B cell (primary cell): ENCODE results near the gene FMNL2. TPM values are rescaled to one million over a fixed set of nuclear protein-coding genes. Genes with fewer than 3 reads are reported as not detected.
"Not testable (repeated sequence)": the region's sequence is repeated elsewhere in the genome, so short reads cannot be mapped to it uniquely, and the experiment has no call there.

Experiments
- ATAC-seq: fragments of 200-7000 bp; cut with Tn5 transposase; one replicate; pipeline ENCODE4 v1.10.0; 2021; ENCODE audit warnings: low read depth, mild to moderate bottlenecking, moderate number of reproducible peaks, moderate library complexity
- CTCF ChIA-PET: fragments of 350-600 bp; sonication (Branson Sonifier 250); formaldehyde crosslinking; loops from one replicate; lab custom pipeline; 2021; ENCODE audit warnings: antibody characterized with exemption, inconsistent platforms; lab: Charles Lee
- POLR2A ChIA-PET: fragments of 350-600 bp; sonication (Branson Sonifier 250); formaldehyde crosslinking; loops from one replicate; lab custom pipeline; 2021; ENCODE audit warnings: antibody characterized with exemption; lab: Charles Lee
- DNase-seq: peaks from one replicate; pipeline ENCODE4 v3.0.0; 2013
- H2AFZ ChIP-seq: 2 replicates; pipeline ENCODE4 v1.6.1; 2012; ENCODE audit warnings: mild to moderate bottlenecking, low read depth, low read length; ENCODE audit not compliant: insufficient read depth, poor library complexity, severe bottlenecking
- H3K27ac ChIP-seq, 2 donors: 1 replicate in 1 of 2; 2 replicates in 1 of 2; pipeline ENCODE4 v1.5.1; 2012 to 2013; ENCODE audit warnings: low read length in 2 of 2, mild to moderate bottlenecking in 2 of 2, moderate library complexity in 1 of 2
- H3K27me3 ChIP-seq, 4 experiments: fragments of 200-600 bp in 1 of 4; sonication (generic) in 1 of 4; replicated peaks in 1 of 4; 1 replicate in 2 of 4; 2 replicates in 2 of 4; pipeline versions ENCODE4 v1.6.1 to v1.7.0; 2013 to 2016; ENCODE audit warnings: low read length in 3 of 4, mild to moderate bottlenecking in 2 of 4, mixed read lengths in 1 of 4, moderate library complexity in 1 of 4; ENCODE audit not compliant: insufficient read depth in 4 of 4, control insufficient read depth in 3 of 4; ENCODE audit errors: control extremely low read depth in 1 of 4
- H3K36me3 ChIP-seq, 2 experiments: replicated peaks in 1 of 2; 1 replicate in 1 of 2; 2 replicates in 1 of 2; pipeline versions ENCODE4 v1.6.1 to v1.7.1; 2013; ENCODE audit warnings: low read length in 1 of 2; ENCODE audit not compliant: insufficient read depth in 2 of 2, control insufficient read depth in 1 of 2; ENCODE audit errors: control extremely low read depth in 1 of 2, extremely low read depth in 1 of 2
- H3K4me1 ChIP-seq, 2 donors: fragments of 200-600 bp in 1 of 2; sonication (generic) in 1 of 2; 1 replicate in 1 of 2; 2 replicates in 1 of 2; pipeline versions ENCODE4 v1.5.1 to v1.6.1; 2013 to 2017; ENCODE audit warnings: low read length in 2 of 2; ENCODE audit not compliant: control insufficient read depth in 2 of 2, insufficient read depth in 2 of 2
- H3K4me2 ChIP-seq: replicated peaks from 2 replicates; pipeline ENCODE3; 2012; ENCODE audit warnings: mild to moderate bottlenecking, low read depth, low read length; ENCODE audit not compliant: poor library complexity, severe bottlenecking
- H3K4me3 ChIP-seq, 5 experiments: fragments of 200-600 bp in 1 of 5; sonication (generic) in 1 of 5; 1 replicate in 3 of 5; 2 replicates in 2 of 5; pipeline versions ENCODE4 v1.5.1 to v1.7.0; 2011 to 2016; ENCODE audit warnings: low read length in 4 of 5, mild to moderate bottlenecking in 4 of 5, low read depth in 2 of 5, control low read depth in 1 of 5, moderate library complexity in 1 of 5; ENCODE audit not compliant: insufficient read depth in 1 of 5; ENCODE audit errors: control extremely low read depth in 1 of 5, extremely low read depth in 1 of 5
- H3K79me2 ChIP-seq: fragments of 200-600 bp; sonication (generic); one replicate; pipeline ENCODE4 v1.6.0; 2016; ENCODE audit warnings: low read length; ENCODE audit not compliant: control insufficient read depth, insufficient read depth
- H3K9ac ChIP-seq: fragments of 200-600 bp; sonication (generic); 2 replicates; pipeline ENCODE4 v1.6.1; 2017; ENCODE audit warnings: mild to moderate bottlenecking, low read length, moderate library complexity
- H3K9me3 ChIP-seq, 3 donors: one replicate each; pipeline versions ENCODE4 v1.6.1 to v1.7.1; 2013; ENCODE audit warnings: low read length in 2 of 3; ENCODE audit not compliant: control insufficient read depth in 2 of 3, insufficient read depth in 1 of 3; ENCODE audit errors: control extremely low read depth in 1 of 3
- H4K20me1 ChIP-seq: 2 replicates; pipeline ENCODE4 v1.6.0; 2012; ENCODE audit warnings: mild to moderate bottlenecking, low read length; ENCODE audit not compliant: insufficient read depth, control insufficient read depth, poor library complexity, severe bottlenecking
- H3K27ac Mint-ChIP-seq: one replicate; pipeline ENCODE4 v1.8.0; 2021; ENCODE audit warnings: mixed read lengths
- H3K27me3 Mint-ChIP-seq: one replicate; pipeline ENCODE4 v1.8.0; 2021; ENCODE audit warnings: mixed read lengths
- H3K4me1 Mint-ChIP-seq: one replicate; pipeline ENCODE4 v1.8.0; 2021; ENCODE audit warnings: mixed read lengths
- H3K4me3 Mint-ChIP-seq: one replicate; pipeline ENCODE4 v1.8.0; 2021; ENCODE audit warnings: mixed read lengths
- H3K9me3 Mint-ChIP-seq: one replicate; pipeline ENCODE4 v1.8.0; 2022; ENCODE audit warnings: mixed read lengths; ENCODE audit not compliant: insufficient read depth
- EZH2 ChIP-seq: IDR thresholded peaks from 2 replicates; pipeline ENCODE4 v1.6.1; 2012; ENCODE audit warnings: borderline replicate concordance, low read depth, mild to moderate bottlenecking, moderate library complexity, low read length; ENCODE audit not compliant: insufficient read depth, poor library complexity, severe bottlenecking
- WGBS: methylation state at CpG from one replicate; pipeline ENCODE4 v1.1.5; 2013; ENCODE audit warnings: missing lambda C conversion rate; ENCODE audit not compliant: insufficient coverage; 5-methylcytosine and 5-hydroxymethylcytosine counted together
- intact Hi-C: fragments of 100-400 bp; cut with micrococcal nuclease; formaldehyde crosslinking; loops from one replicate; pipeline ENCODE4 v1.10.0; 2022
- polyA plus RNA-seq: library from polyadenylated mRNA; depleted of rRNA; stranded (reverse); fragments of >200 nt; gene quantifications from 2 replicates; pipeline ENCODE4 v1.2.3, GENCODE V29; 2012
- total RNA-seq, 2 donors: library from RNA; stranded (reverse); fragments of 120-200 nt in 1 of 2; gene quantifications; 1 replicate in 1 of 2; 2 replicates in 1 of 2; pipeline versions ENCODE4 v1.2.3 to v1.2.4, GENCODE V29; 2013 to 2022
- TF ChIP-seq, protein P1 (sequence below): fragments of 200-600 bp; IDR thresholded peaks from one replicate; pipeline ENCODE4 v1.8.0; 2022; ENCODE audit warnings: antibody characterized with exemption, mild to moderate bottlenecking

Gene FMNL2
- total and polyA plus RNA-seq, 2 donors (not counting 1 experiment from before 2014, with no cell fraction given): 0.73 to 8.8 TPM

GRCh38 chr2:152473151-152473857, 138.3 kb downstream of the FMNL2 start:
- Histone ChIP-seq H2AFZ (no peak overlapping the region), H4K20me1 (no peaks in the 10 kb centered on the region), H3K4me1 (peaks cover 7 to 10% of the 10 kb centered on the region in 2 donors), H3K4me2 (no peak overlapping the region), H3K27me3 (no peaks in the 10 kb centered on the region), H3K36me3 (no peaks in the 10 kb centered on the region), H3K27ac (no peak overlapping the region), H3K4me3 (no peak overlapping the region), H3K79me2 (no peaks in the 10 kb centered on the region), H3K9ac (no peak overlapping the region), H3K9me3 (no peaks in the 10 kb centered on the region)
- Mint-ChIP-seq H3K9me3 (no peaks in the 10 kb centered on the region), H3K4me1 (peaks cover 10% of the 10 kb centered on the region), H3K4me3 (no peak overlapping the region), H3K27ac (no peak overlapping the region), H3K27me3 (no peaks in the 10 kb centered on the region)
- CTCF ChIA-PET: no interaction called here
- POLR2A ChIA-PET: no interaction called here
- no CpG with 5 or more reads among the region's 1 CpG for WGBS
- ATAC-seq (no peak), DNase-seq (no peak)
- TF ChIP-seq, protein P1, sequence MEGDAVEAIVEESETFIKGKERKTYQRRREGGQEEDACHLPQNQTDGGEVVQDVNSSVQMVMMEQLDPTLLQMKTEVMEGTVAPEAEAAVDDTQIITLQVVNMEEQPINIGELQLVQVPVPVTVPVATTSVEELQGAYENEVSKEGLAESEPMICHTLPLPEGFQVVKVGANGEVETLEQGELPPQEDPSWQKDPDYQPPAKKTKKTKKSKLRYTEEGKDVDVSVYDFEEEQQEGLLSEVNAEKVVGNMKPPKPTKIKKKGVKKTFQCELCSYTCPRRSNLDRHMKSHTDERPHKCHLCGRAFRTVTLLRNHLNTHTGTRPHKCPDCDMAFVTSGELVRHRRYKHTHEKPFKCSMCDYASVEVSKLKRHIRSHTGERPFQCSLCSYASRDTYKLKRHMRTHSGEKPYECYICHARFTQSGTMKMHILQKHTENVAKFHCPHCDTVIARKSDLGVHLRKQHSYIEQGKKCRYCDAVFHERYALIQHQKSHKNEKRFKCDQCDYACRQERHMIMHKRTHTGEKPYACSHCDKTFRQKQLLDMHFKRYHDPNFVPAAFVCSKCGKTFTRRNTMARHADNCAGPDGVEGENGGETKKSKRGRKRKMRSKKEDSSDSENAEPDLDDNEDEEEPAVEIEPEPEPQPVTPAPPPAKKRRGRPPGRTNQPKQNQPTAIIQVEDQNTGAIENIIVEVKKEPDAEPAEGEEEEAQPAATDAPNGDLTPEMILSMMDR: no peak
- TF ChIP-seq EZH2: no peak
- intact Hi-C loops: no loop called here

- H3K9me3 Mint-ChIP-seq, H3K4me3 Mint-ChIP-seq, H3K27me3 Mint-ChIP-seq, H2AFZ ChIP-seq, H3K36me3 ChIP-seq, H3K4me1 Mint-ChIP-seq, H3K4me1 ChIP-seq, POLR2A ChIA-PET, H3K9me3 ChIP-seq, ATAC-seq, intact Hi-C loops, H4K20me1 ChIP-seq, DNase-seq, CTCF ChIA-PET, H3K4me2 ChIP-seq, H3K27ac Mint-ChIP-seq, H3K79me2 ChIP-seq, H3K9ac ChIP-seq, H3K27me3 ChIP-seq, H3K4me3 ChIP-seq, H3K27ac ChIP-seq: not testable (repeated sequence)
- 100% methylated on average over 1 of the region's 5 CpGs for WGBS
Measured at GRCh38 chr2:152474523-152474922, 139.5 kb downstream of the FMNL2 start.
